Measurements from ENCODE around the gene OSM.

- TF ChIP-seq CTCF (IDR thresholded peaks at IDR 0.05; ENCODE audit: low read length) (no peak), EZH2phosphoT487 (IDR thresholded peaks at IDR 0.05; ENCODE audit: low read length) (no peak), EZH2 (optimal IDR thresholded peaks at IDR 0.05; ENCODE audit: low read depth, low read length) (no peak)
These were observed 22.6 kb downstream of the OSM start for GRCh38 chr22:30244066-30244465.
